Epithelial cell of prostate (primary cell): ENCODE results near the gene SLC30A1.
"Not testable (repeated sequence)": the region's sequence is repeated elsewhere in the genome, so short reads cannot be mapped to it uniquely, and the experiment has no call there.

Experiments
- DNase-seq: peaks from one replicate; pipeline ENCODE4 v3.0.0-alpha.2; 2011; ENCODE audit warnings: low read depth, low spot score
- H3K27ac ChIP-seq: fragments of 450-650 bp; 2 replicates; pipeline ENCODE4 v1.5.1; 2017; ENCODE audit warnings: mild to moderate bottlenecking

The SLC30A1 gene

GRCh38 chr1:211588711-211589110, 9.8 kb upstream of the SLC30A1 start:
- DNase-seq, result peak; percentile 41

GRCh38 chr1:211587123-211587522, 8.2 kb upstream of the SLC30A1 start:
- H3K27ac ChIP-seq, result no peak overlapping the region
- no peak for DNase-seq

More at GRCh38 chr1:211588711-211589110, 9.8 kb upstream of the SLC30A1 start:
- peak overlapping the region; percentile 8 for H3K27ac ChIP-seq

- no peak for DNase-seq
- H3K27ac ChIP-seq, result no peak overlapping the region
Measured at GRCh38 chr1:211586538-211586937, 7.6 kb upstream of the SLC30A1 start.

- H3K27ac ChIP-seq, result no peak overlapping the region
Measured at GRCh38 chr1:211583011-211583992, 4.3 kb upstream of the SLC30A1 start.

GRCh38 chr1:211581526-211581925, 2.6 kb upstream of the SLC30A1 start:
- no peak overlapping the region for H3K27ac ChIP-seq
- DNase-seq, result no peak

More at GRCh38 chr1:211583011-211583992, 4.3 kb upstream of the SLC30A1 start:
- DNase-seq, result no peak

- no peak for DNase-seq
- no peak overlapping the region for H3K27ac ChIP-seq
Measured at GRCh38 chr1:211580303-211580687, 1.3 kb upstream of the SLC30A1 start.

- DNase-seq, result no peak
- H3K27ac ChIP-seq, result no peak overlapping the region
Measured at GRCh38 chr1:211579440-211580302, 710 bp upstream of the SLC30A1 start.

GRCh38 chr1:211577819-211578639, 932 bp downstream of the SLC30A1 start:
- peak overlapping the region; percentile 85 for H3K27ac ChIP-seq
- DNase-seq, result peak; percentile 12

- DNase-seq, result no peak
- peak overlapping the region; percentile 85 for H3K27ac ChIP-seq
Measured at GRCh38 chr1:211577277-211577818, 1.6 kb downstream of the SLC30A1 start.

GRCh38 chr1:211576717-211577116, 2.2 kb downstream of the SLC30A1 start:
- H3K27ac ChIP-seq, result peak overlapping the region; percentile 85
- DNase-seq, result no peak

- no peak for DNase-seq
- H3K27ac ChIP-seq, result no peak overlapping the region
Measured at GRCh38 chr1:211574705-211575104, 4.3 kb downstream of the SLC30A1 start.

- DNase-seq, result no peak
- no peak overlapping the region for H3K27ac ChIP-seq
Measured at GRCh38 chr1:211571998-211572397, 7.0 kb downstream of the SLC30A1 start.

- H3K27ac ChIP-seq, DNase-seq: not testable (repeated sequence)
Measured at GRCh38 chr1:211570378-211570777, 8.6 kb downstream of the SLC30A1 start.

- no peak for DNase-seq
- no peak overlapping the region for H3K27ac ChIP-seq
Measured at GRCh38 chr1:211566431-211567025, 12.4 kb downstream of the SLC30A1 start.

- DNase-seq, result no peak
- no peak overlapping the region for H3K27ac ChIP-seq
Measured at GRCh38 chr1:211564084-211564483, 14.9 kb downstream of the SLC30A1 start.

GRCh38 chr1:211559222-211560010, 19.5 kb downstream of the SLC30A1 start:
- H3K27ac ChIP-seq, result no peak overlapping the region
- DNase-seq, result no peak

GRCh38 chr1:211557894-211558625, 20.9 kb downstream of the SLC30A1 start:
- DNase-seq, result no peak
- no peak overlapping the region for H3K27ac ChIP-seq

GRCh38 chr1:211553549-211553948, 25.4 kb downstream of the SLC30A1 start:
- H3K27ac ChIP-seq, result no peak overlapping the region
- DNase-seq, result no peak
